ENCODE measurements around the gene PORCN. TPM values are rescaled to one million over a fixed set of nuclear protein-coding genes. Genes with fewer than 3 reads are reported as not detected.

Gene PORCN
- total RNA-seq, 1 experiment from 2014 or later = 12.9 TPM

DNA sequence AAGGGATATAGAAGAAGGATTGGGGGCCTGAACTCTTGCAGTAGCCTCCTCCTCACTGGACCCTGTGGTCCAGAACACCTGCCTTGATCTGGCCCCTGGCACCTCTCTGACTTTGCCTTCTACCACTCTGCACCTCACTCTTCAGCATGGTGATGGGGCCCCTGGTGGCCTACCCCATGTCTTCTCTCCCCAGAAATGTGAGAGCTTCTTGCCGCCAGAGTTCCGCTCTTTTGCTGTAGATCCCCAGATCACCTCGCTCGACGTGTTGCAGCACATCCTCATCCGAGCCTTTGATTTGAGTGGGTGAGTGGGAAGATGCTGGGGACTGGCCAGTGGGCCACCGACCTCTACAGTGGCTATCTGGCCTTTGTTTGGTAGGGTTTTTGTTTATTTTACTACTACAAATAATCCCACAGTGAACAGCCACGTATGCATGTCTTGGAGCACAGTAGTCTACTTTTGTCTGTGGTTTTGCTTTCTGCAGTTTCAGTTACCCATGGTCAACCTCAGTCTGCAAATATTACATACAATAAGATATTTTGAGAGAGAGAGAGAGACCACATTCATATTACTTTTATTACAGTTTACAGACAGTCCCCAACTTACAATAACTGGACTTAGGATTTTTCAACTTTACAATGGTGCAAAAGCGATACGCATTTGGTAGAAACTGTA is 32.5 kb downstream of the PORCN start:
- Histone ChIP-seq H4K20me1 (ENCODE audit: insufficient read depth) (no peaks in the 10 kb centered on the region), H3K4me3 (replicated peaks in 1 of 2; ENCODE audit: low read depth in 1 of 2, low read length in 2 of 2) (no peak overlapping the region), H3K4me1 (ENCODE audit: control insufficient read depth in 1 of 2, insufficient read depth in 2 of 2, low read length in 2 of 2) (peaks cover 0 to 15% of the 10 kb centered on the region in 2 experiments; a peak in 3 of 4 replicates), H3K27ac (ENCODE audit: low read depth, low read length) (no peak overlapping the region), H2AFZ (ENCODE audit: low read depth, low read length, poor library complexity, severe bottlenecking) (no peak overlapping the region), H3K9me3 (ENCODE audit: control insufficient read depth in 1 of 2, insufficient read depth in 1 of 2, low read depth in 1 of 2, low read length in 2 of 2) (no peaks in the 10 kb centered on the region), H3K27me3 (ENCODE audit: insufficient read depth, low read length) (no peaks in the 10 kb centered on the region), H3K4me2 (ENCODE audit: low read length) (no peak overlapping the region), H3K9me2 (ENCODE audit: insufficient read depth) (no peaks in the 10 kb centered on the region), H3K79me2 (ENCODE audit: insufficient read depth, low read length) (no peaks in the 10 kb centered on the region), H3K36me3 (ENCODE audit: control insufficient read depth in 1 of 2, insufficient read depth in 2 of 2, low read length in 2 of 2) (no peaks in the 10 kb centered on the region), H3K9ac (ENCODE audit: low read length) (no peak overlapping the region)
- intact Hi-C loops (cut with micrococcal nuclease) = no loop called here
- DNase-seq (ENCODE audit: low read depth, low spot score) = no peak
- ATAC-seq = no peak
- TF ChIP-seq, protein P1, sequence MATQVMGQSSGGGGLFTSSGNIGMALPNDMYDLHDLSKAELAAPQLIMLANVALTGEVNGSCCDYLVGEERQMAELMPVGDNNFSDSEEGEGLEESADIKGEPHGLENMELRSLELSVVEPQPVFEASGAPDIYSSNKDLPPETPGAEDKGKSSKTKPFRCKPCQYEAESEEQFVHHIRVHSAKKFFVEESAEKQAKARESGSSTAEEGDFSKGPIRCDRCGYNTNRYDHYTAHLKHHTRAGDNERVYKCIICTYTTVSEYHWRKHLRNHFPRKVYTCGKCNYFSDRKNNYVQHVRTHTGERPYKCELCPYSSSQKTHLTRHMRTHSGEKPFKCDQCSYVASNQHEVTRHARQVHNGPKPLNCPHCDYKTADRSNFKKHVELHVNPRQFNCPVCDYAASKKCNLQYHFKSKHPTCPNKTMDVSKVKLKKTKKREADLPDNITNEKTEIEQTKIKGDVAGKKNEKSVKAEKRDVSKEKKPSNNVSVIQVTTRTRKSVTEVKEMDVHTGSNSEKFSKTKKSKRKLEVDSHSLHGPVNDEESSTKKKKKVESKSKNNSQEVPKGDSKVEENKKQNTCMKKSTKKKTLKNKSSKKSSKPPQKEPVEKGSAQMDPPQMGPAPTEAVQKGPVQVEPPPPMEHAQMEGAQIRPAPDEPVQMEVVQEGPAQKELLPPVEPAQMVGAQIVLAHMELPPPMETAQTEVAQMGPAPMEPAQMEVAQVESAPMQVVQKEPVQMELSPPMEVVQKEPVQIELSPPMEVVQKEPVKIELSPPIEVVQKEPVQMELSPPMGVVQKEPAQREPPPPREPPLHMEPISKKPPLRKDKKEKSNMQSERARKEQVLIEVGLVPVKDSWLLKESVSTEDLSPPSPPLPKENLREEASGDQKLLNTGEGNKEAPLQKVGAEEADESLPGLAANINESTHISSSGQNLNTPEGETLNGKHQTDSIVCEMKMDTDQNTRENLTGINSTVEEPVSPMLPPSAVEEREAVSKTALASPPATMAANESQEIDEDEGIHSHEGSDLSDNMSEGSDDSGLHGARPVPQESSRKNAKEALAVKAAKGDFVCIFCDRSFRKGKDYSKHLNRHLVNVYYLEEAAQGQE (IDR thresholded peaks at IDR 0.05; ENCODE audit: low read depth) = no peak
- TF ChIP-seq EZH2 (IDR thresholded peaks at IDR 0.05) = no peak
- TF ChIP-seq, protein P2, sequence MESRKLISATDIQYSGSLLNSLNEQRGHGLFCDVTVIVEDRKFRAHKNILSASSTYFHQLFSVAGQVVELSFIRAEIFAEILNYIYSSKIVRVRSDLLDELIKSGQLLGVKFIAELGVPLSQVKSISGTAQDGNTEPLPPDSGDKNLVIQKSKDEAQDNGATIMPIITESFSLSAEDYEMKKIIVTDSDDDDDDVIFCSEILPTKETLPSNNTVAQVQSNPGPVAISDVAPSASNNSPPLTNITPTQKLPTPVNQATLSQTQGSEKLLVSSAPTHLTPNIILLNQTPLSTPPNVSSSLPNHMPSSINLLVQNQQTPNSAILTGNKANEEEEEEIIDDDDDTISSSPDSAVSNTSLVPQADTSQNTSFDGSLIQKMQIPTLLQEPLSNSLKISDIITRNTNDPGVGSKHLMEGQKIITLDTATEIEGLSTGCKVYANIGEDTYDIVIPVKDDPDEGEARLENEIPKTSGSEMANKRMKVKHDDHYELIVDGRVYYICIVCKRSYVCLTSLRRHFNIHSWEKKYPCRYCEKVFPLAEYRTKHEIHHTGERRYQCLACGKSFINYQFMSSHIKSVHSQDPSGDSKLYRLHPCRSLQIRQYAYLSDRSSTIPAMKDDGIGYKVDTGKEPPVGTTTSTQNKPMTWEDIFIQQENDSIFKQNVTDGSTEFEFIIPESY (IDR thresholded peaks at IDR 0.05; ENCODE audit: extremely low read depth, insufficient replicate concordance, low read length) = no peak
- TF ChIP-seq, protein P3, sequence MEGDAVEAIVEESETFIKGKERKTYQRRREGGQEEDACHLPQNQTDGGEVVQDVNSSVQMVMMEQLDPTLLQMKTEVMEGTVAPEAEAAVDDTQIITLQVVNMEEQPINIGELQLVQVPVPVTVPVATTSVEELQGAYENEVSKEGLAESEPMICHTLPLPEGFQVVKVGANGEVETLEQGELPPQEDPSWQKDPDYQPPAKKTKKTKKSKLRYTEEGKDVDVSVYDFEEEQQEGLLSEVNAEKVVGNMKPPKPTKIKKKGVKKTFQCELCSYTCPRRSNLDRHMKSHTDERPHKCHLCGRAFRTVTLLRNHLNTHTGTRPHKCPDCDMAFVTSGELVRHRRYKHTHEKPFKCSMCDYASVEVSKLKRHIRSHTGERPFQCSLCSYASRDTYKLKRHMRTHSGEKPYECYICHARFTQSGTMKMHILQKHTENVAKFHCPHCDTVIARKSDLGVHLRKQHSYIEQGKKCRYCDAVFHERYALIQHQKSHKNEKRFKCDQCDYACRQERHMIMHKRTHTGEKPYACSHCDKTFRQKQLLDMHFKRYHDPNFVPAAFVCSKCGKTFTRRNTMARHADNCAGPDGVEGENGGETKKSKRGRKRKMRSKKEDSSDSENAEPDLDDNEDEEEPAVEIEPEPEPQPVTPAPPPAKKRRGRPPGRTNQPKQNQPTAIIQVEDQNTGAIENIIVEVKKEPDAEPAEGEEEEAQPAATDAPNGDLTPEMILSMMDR (IDR thresholded peaks at IDR 0.05 in 2 of 3, conservative IDR thresholded peaks at IDR 0.05 in 1 of 3; ENCODE audit: borderline replicate concordance in 1 of 3, insufficient read depth in 1 of 3, low read depth in 2 of 3, low read length in 2 of 3) = no peak
- TF ChIP-seq, protein P4, sequence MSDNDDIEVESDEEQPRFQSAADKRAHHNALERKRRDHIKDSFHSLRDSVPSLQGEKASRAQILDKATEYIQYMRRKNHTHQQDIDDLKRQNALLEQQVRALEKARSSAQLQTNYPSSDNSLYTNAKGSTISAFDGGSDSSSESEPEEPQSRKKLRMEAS (IDR thresholded peaks at IDR 0.05) = no peak
- no peak for TF ChIP-seq EGR1 (IDR thresholded peaks at IDR 0.05; ENCODE audit: low read depth)
- TF ChIP-seq POLR2A (IDR thresholded peaks at IDR 0.05; ENCODE audit: borderline replicate concordance, extremely low read depth, insufficient read depth, insufficient read length) = no peak
- TF ChIP-seq EZH2phosphoT487 (IDR thresholded peaks at IDR 0.05; ENCODE audit: borderline replicate concordance) = no peak
- TF ChIP-seq CBX3 (IDR thresholded peaks at IDR 0.05; ENCODE audit: low read depth) = no peak
- no peak for TF ChIP-seq ZNF274 (IDR thresholded peaks at IDR 0.05; ENCODE audit: low read depth, low read length)
- TF ChIP-seq ELF1 (IDR thresholded peaks at IDR 0.05; ENCODE audit: borderline replicate concordance, low read depth) = no peak
- TF ChIP-seq CEBPB (IDR thresholded peaks at IDR 0.05; ENCODE audit: low read depth) = no peak
- TF ChIP-seq, protein P5, sequence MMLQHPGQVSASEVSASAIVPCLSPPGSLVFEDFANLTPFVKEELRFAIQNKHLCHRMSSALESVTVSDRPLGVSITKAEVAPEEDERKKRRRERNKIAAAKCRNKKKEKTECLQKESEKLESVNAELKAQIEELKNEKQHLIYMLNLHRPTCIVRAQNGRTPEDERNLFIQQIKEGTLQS (IDR thresholded peaks at IDR 0.05) = no peak
- no peak for TF ChIP-seq FOSL1 (IDR thresholded peaks at IDR 0.05; ENCODE audit: low read depth)
- TF ChIP-seq POLR2AphosphoS5 (IDR thresholded peaks at IDR 0.05; ENCODE audit: low read depth, low read length) = no peak
- no peak for TF ChIP-seq ZFX (IDR thresholded peaks at IDR 0.05)
- TF ChIP-seq SRF (IDR thresholded peaks at IDR 0.05; ENCODE audit: low read depth) = no peak
- no peak for TF ChIP-seq YY1 (IDR thresholded peaks at IDR 0.05; ENCODE audit: extremely low read depth, insufficient replicate concordance, low read depth, low read length)
- POLR2A ChIA-PET = no interaction called here
- CTCF ChIA-PET = no interaction called here
- no TSS peak for BruUV-seq (replicated peaks)
- RAD21 ChIA-PET (ENCODE audit: low non-redundant PET in 1 of 2, low total read pairs in 2 of 2, uncharacterized antibody in 2 of 2, unreplicated experiment in 2 of 2) = no interaction called here
